Endodermal cell (in vitro differentiated cells): ENCODE measurements around the gene ARHGAP21. TPM values are rescaled to one million over a fixed set of nuclear protein-coding genes. Genes with fewer than 3 reads are reported as not detected.
"Not testable (repeated sequence)": the region's sequence is repeated elsewhere in the genome, so short reads cannot be mapped to it uniquely, and the experiment has no call there.

Source experiments
- DNase-seq: peaks from one replicate; pipeline ENCODE4 v3.0.0-alpha.2; 2017
- H3K27ac ChIP-seq: 2 replicates; pipeline ENCODE4 v1.5.1; 2013; ENCODE audit warnings: mild to moderate bottlenecking, low read depth, low read length, moderate library complexity
- H3K27me3 ChIP-seq: 2 replicates; pipeline ENCODE4 v1.6.1; 2013; ENCODE audit warnings: mild to moderate bottlenecking, low read length, moderate library complexity; ENCODE audit not compliant: insufficient read depth, control insufficient read depth, poor library complexity, severe bottlenecking
- H3K36me3 ChIP-seq: 2 replicates; pipeline ENCODE4 v1.7.0; 2013; ENCODE audit warnings: mild to moderate bottlenecking, low read length, moderate library complexity; ENCODE audit not compliant: control insufficient read depth, insufficient read depth
- H3K4me1 ChIP-seq: one replicate; pipeline ENCODE4 v1.7.0; 2013; ENCODE audit warnings: low read length; ENCODE audit not compliant: control insufficient read depth, insufficient read depth
- H3K4me3 ChIP-seq: 2 replicates; pipeline ENCODE4 v1.5.1; 2013; ENCODE audit warnings: mild to moderate bottlenecking, low read length, moderate library complexity
- H3K9ac ChIP-seq: 2 replicates; pipeline ENCODE4 v1.6.1; 2013; ENCODE audit warnings: mild to moderate bottlenecking, low read length, moderate library complexity; ENCODE audit not compliant: poor library complexity, severe bottlenecking; ENCODE audit errors: extremely low read depth
- H3K9me3 ChIP-seq: 2 replicates; pipeline ENCODE4 v1.6.1; 2013; ENCODE audit warnings: mild to moderate bottlenecking, low read length, moderate library complexity; ENCODE audit not compliant: control insufficient read depth
- H3K27ac Mint-ChIP-seq: 2 replicates; pipeline ENCODE4 v1.8.0; 2020; ENCODE audit warnings: mixed read lengths
- H3K27me3 Mint-ChIP-seq: 2 replicates; pipeline ENCODE4 v1.8.0; 2021; ENCODE audit warnings: mild to moderate bottlenecking, mixed read lengths; ENCODE audit not compliant: insufficient read depth
- H3K36me3 Mint-ChIP-seq: 2 replicates; pipeline ENCODE4 v1.8.0; 2020; ENCODE audit warnings: low read depth, mixed read lengths
- H3K4me1 Mint-ChIP-seq: 2 replicates; pipeline ENCODE4 v1.8.0; 2020; ENCODE audit warnings: mixed read lengths
- H3K4me3 Mint-ChIP-seq: 2 replicates; pipeline ENCODE4 v1.8.0; 2020; ENCODE audit warnings: mild to moderate bottlenecking, moderate library complexity, mixed read lengths
- H3K9me3 Mint-ChIP-seq: 2 replicates; pipeline ENCODE4 v1.8.0; 2020; ENCODE audit warnings: mild to moderate bottlenecking, mixed read lengths
- CTCF ChIP-seq: fragments of 200-600 bp; sonication (generic); conservative IDR thresholded peaks from 2 replicates; pipeline ENCODE4 v1.5.0; 2021; ENCODE audit warnings: antibody characterized with exemption, mild to moderate bottlenecking
- WGBS, 2 experiments: methylation state at CpG; one replicate each; pipeline versions ENCODE4 v1.1.5 to v1.1.7; 2013; ENCODE audit warnings: missing lambda C conversion rate in 2 of 2, mixed read lengths in 1 of 2; ENCODE audit not compliant: insufficient coverage in 1 of 2, insufficient read length in 1 of 2; 5-methylcytosine and 5-hydroxymethylcytosine counted together
- total RNA-seq, 2 donors: library from RNA; stranded (reverse); fragmentation: NEBNext Ultra II Directional in 1 of 2; extraction: Animal tissue kit (Norgen Biotek cat#: 25700) in 1 of 2; gene quantifications; 2 replicates in 1 of 2; 3 replicates in 1 of 2; pipeline ENCODE4 v1.2.1, GENCODE V29; 2021

ARHGAP21 gene
- total RNA-seq, 2 donors from 2014 or later = 51.6 to 69.7 TPM

- Mint-ChIP-seq H3K27me3 (no peaks in the 10 kb centered on the region), H3K36me3 (peaks cover 21% of the 10 kb centered on the region), H3K4me3 (no peak overlapping the region), H3K27ac (no peak overlapping the region), H3K4me1 (peaks cover 7% of the 10 kb centered on the region), H3K9me3 (no peaks in the 10 kb centered on the region)
- no peak overlapping the region for H3K9ac ChIP-seq
- H3K4me3 ChIP-seq = no peak overlapping the region
- H3K27me3 ChIP-seq = no peaks in the 10 kb centered on the region
- H3K27ac ChIP-seq = no peak overlapping the region
- WGBS, 2 experiments = 93% methylated on average over 5 to 6 of the region's 7 CpGs
- no peaks in the 10 kb centered on the region for H3K9me3 ChIP-seq
- TF ChIP-seq CTCF = no peak
- no peaks in the 10 kb centered on the region for H3K4me1 ChIP-seq
- peaks cover 41% of the 10 kb centered on the region for H3K36me3 ChIP-seq
- no peak for DNase-seq
Observed at GRCh38 chr10:24668247-24668646, 55.4 kb downstream of the ARHGAP21 start.

GRCh38 chr10:24664991-24665390 lies 58.7 kb downstream of the ARHGAP21 start:
- peaks cover 27% of the 10 kb centered on the region for H3K36me3 Mint-ChIP-seq
- H3K9ac ChIP-seq = no peak overlapping the region
- H3K27ac Mint-ChIP-seq = no peak overlapping the region
- DNase-seq = no peak
- H3K36me3 ChIP-seq = peaks cover 41% of the 10 kb centered on the region
- H3K4me3 ChIP-seq = no peak overlapping the region
- no peak for TF ChIP-seq CTCF
- 94% methylated on average over 1 of the region's 1 CpG; no CpG with 5 or more reads in 1 of the 2 experiments for WGBS, 2 experiments
- no peaks in the 10 kb centered on the region for H3K4me1 ChIP-seq
- no peak overlapping the region for H3K27ac ChIP-seq
- H3K4me3 Mint-ChIP-seq = no peak overlapping the region
- no peaks in the 10 kb centered on the region for H3K4me1 Mint-ChIP-seq
- no peaks in the 10 kb centered on the region for H3K9me3 ChIP-seq
- H3K27me3 ChIP-seq = no peaks in the 10 kb centered on the region
- peaks cover under 1% of the 10 kb centered on the region for H3K9me3 Mint-ChIP-seq
- no peaks in the 10 kb centered on the region for H3K27me3 Mint-ChIP-seq

GRCh38 chr10:24661376-24661775 lies 62.3 kb downstream of the ARHGAP21 start:
- Mint-ChIP-seq H3K27me3 (no peaks in the 10 kb centered on the region), H3K36me3 (peaks cover 32% of the 10 kb centered on the region), H3K9me3 (peaks cover 21% of the 10 kb centered on the region), H3K27ac (no peak overlapping the region), H3K4me1 (no peaks in the 10 kb centered on the region), H3K4me3 (no peak overlapping the region)
- DNase-seq = no peak
- Histone ChIP-seq H3K9me3 (peaks cover 13% of the 10 kb centered on the region), H3K4me1 (no peaks in the 10 kb centered on the region), H3K9ac (no peak overlapping the region), H3K27me3 (no peaks in the 10 kb centered on the region), H3K4me3 (no peak overlapping the region), H3K27ac (no peak overlapping the region), H3K36me3 (peaks cover 23% of the 10 kb centered on the region)
- WGBS, 2 experiments = 96% methylated on average over 2 of the region's 2 CpGs; no CpG with 5 or more reads in 1 of the 2 experiments
- TF ChIP-seq CTCF = no peak

GRCh38 chr10:24658319-24658718 lies 65.4 kb downstream of the ARHGAP21 start:
- H3K9ac ChIP-seq, H3K27me3 ChIP-seq, H3K36me3 ChIP-seq, H3K27ac ChIP-seq, H3K4me1 Mint-ChIP-seq, H3K4me3 ChIP-seq, H3K27me3 Mint-ChIP-seq, H3K27ac Mint-ChIP-seq, H3K4me1 ChIP-seq, DNase-seq, H3K4me3 Mint-ChIP-seq: not testable (repeated sequence)
- 94 to 97% methylated on average over 3 to 4 of the region's 4 CpGs for WGBS, 2 experiments
- H3K9me3 ChIP-seq = peaks cover 13% of the 10 kb centered on the region
- H3K36me3 Mint-ChIP-seq = peaks cover 38% of the 10 kb centered on the region
- peaks cover 35% of the 10 kb centered on the region for H3K9me3 Mint-ChIP-seq

- H3K27ac ChIP-seq, DNase-seq, H3K4me3 ChIP-seq, H3K4me1 ChIP-seq, H3K4me1 Mint-ChIP-seq, H3K27me3 Mint-ChIP-seq, H3K27me3 ChIP-seq, H3K9ac ChIP-seq, H3K27ac Mint-ChIP-seq, H3K4me3 Mint-ChIP-seq: not testable (repeated sequence)
- WGBS, 2 experiments = no CpG with 5 or more reads among the region's 33 CpGs
- peaks cover 35% of the 10 kb centered on the region for H3K9me3 Mint-ChIP-seq
- peaks cover 38% of the 10 kb centered on the region for H3K36me3 Mint-ChIP-seq
- Histone ChIP-seq H3K36me3 (peaks cover 13% of the 10 kb centered on the region), H3K9me3 (peaks cover 13% of the 10 kb centered on the region)
Observed at GRCh38 chr10:24656326-24656725, 67.4 kb downstream of the ARHGAP21 start.
